AG09319 (cell line): Measurements from ENCODE around the gene SLC35A3.

Experiments used
- DNase-seq: peaks from one replicate; pipeline ENCODE4 v3.0.0-alpha.2; 2010; ENCODE audit warnings: low read depth; ENCODE audit errors: extremely low read depth
- TF ChIP-seq, protein P1 (sequence below): IDR thresholded peaks from 2 replicates; pipeline ENCODE4 v1.5.1; 2011; ENCODE audit warnings: low read depth, mild to moderate bottlenecking, inconsistent platforms, low read length, moderate library complexity

Gene SLC35A3

DNA sequence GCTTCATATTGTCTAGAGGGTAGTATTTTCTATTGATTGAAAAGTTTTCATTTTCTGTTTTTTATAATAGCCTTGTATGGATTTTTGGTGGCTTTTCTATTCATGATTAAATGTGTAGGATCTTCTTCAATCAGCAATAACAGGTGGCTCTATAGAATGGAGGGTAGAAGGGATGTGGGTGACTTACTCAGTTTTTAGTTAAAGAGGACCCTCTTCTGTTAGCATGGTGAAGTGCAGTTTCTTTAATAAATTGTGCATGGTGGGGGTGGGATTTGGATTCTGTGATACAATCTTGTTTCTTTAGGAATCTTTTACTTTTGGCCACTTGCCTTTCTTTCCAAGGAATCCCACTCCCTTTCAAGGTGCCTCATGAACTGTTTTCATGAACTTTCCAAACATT is 64.7 kb downstream of the SLC35A3 start:
- TF ChIP-seq, protein P1, sequence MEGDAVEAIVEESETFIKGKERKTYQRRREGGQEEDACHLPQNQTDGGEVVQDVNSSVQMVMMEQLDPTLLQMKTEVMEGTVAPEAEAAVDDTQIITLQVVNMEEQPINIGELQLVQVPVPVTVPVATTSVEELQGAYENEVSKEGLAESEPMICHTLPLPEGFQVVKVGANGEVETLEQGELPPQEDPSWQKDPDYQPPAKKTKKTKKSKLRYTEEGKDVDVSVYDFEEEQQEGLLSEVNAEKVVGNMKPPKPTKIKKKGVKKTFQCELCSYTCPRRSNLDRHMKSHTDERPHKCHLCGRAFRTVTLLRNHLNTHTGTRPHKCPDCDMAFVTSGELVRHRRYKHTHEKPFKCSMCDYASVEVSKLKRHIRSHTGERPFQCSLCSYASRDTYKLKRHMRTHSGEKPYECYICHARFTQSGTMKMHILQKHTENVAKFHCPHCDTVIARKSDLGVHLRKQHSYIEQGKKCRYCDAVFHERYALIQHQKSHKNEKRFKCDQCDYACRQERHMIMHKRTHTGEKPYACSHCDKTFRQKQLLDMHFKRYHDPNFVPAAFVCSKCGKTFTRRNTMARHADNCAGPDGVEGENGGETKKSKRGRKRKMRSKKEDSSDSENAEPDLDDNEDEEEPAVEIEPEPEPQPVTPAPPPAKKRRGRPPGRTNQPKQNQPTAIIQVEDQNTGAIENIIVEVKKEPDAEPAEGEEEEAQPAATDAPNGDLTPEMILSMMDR: peak; percentile 20
- DNase-seq: no peak

DNA sequence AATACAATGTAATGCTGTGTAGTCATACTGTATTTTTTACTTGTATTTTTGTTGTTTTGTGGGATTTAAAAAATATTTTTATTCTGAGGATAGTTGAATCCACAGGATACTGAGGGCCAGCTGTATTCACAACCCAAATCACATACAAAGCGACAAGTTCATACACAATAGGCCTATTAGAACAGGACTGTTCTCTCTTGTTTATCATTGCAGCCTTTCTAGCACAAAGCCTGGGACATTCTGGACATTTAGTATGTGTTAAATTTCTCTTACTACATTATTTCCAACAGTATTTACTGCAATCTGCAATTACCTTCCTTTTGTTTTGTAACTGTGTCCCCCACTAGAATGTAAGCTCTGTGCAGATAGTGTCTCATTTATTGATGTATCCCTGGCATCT is 65.4 kb downstream of the SLC35A3 start:
- DNase-seq: no peak
- TF ChIP-seq, protein P1: no peak

DNA sequence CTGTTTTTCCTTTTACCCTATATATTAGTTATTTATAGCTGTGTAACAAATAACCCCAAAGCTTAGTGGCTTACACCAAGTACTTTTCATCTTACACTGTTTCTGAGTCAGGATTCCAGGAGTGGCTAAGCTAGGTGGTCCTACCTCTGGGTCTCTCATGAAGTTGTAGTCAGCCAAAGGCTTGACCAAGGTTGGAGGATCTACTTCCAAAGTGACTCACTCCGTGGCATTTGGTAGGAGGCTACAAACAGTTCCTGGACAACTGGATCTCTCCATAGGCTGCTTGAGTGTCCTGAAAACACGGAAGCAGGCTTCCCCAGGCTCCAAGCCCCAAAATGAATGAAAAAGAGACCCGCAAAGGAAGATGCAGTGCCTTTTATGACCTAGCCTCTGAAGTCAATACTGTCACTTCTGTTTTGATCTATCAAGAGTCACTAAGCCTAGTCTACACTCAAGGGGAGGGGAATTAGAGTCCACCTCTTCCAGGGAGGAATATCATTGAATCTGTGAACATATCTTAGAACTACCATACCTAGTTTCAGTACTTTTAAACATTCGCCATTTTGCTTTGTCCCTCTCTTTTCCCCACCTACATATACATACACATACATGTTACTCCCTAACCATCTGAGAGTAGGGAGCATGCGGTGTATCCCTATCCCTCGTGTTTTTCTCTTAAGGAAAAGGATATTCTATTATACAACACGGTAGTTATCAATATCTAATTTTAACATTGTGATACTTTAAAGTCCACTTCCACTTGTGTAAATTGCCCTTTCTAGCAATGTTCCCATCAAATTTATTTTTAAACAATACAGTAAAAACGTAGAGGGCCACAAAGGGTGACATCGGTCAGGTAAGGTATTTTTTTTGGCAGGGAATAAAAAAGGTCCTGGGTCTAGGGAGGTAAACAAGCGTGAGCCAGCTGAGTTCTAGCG is 67.2 kb downstream of the SLC35A3 start:
- no peak for DNase-seq
- TF ChIP-seq, protein P1: no peak

DNA sequence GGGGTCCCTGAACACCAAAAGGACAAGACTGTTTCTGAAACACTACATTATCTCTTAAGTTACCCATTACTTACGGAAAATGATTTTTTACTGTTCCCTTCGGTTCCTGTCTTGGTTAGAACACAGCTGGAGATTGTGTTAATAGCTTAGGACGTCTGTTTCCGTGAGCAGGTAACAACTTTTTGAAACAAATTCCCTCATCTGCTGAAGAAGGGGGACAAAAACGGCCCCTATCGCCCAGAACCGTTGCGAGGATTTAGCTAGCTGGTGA is 67.8 kb downstream of the SLC35A3 start:
- no peak for DNase-seq
- TF ChIP-seq, protein P1: no peak

DNA sequence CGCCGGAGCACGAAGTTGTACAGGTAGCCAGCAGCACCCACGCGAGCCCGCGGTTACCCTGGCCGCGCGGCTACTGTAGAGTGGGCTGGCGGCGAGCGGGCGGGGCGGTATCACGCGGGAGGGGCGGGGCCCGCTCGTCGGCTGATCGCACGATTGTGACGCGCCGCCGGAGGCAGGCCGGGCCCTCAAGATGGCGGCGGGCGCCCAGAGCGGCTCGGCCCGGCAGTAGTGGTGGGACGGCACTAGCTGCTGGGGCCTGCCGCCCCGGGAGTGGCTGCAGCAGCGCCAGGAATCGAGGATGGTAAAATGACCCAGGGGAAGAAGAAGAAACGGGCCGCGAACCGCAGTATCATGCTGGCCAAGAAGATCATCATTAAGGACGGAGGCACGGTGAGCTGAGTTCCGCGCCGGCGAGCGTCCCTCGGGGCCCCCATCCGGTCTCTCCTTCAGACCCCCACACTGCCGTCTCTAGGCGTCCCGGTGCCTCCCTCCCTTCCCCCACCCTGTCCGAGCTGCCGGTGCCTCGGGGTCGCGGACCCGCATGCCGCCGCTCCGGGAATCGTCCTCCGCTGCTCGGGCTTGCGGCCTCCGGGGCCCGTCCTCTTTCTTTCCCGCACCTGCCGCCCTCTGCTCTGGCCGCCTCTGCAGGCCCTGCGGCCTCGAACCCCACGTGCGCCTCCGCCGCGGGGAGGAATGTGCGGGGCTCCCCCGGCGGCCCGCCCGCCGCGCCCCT is 68.3 kb downstream of the SLC35A3 start:
- TF ChIP-seq, protein P1: no peak
- peak; percentile 59 for DNase-seq

DNA sequence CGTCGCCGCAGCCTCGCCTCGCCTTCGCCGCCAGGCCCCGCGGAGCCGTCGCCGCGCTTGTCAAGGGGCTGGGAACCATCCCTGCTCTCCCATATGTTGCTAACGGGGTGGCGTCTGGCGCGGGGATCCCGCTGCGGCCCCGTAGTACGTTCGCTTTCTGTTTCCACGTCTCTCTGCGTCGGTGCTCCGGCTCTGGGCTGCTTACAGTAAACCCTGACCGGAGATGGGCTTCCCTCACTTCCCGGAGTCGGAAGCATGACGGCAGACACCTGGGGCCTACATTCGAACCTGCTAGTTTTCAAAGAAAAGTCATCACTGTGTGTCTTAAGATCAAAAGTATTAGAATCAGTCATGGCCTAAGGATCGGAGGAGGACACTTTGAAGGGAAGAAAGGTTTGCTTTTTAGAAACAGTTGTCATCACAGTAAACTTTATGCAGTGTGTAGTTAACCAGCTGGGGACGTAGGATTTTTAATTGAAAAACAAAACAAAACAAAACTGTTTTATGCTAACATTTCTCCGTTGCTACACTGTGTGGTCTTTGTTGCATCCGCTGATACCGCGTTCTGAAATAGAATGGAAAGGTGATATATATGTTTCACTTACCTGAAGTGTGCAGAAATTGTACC is 69.0 kb downstream of the SLC35A3 start:
- DNase-seq: no peak
- TF ChIP-seq, protein P1: no peak

DNA sequence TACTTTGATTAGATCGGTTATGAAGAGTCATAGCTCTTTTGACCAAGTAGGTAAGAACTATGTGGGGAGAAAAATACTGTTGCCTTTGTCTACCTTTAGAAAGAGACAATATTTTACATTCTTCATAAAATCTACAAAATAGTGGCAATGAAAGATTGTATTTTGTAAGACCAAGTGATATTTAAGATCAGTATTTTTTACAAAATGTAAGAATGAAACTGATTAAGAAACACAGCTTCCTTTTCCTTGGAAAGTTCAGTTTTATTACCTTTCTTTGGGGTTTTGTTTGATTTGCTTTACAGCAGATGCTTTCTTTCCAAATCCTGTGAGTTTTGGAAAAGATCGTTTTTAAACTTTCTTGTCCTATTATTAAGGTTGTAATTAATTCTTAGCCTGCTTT is 69.8 kb downstream of the SLC35A3 start:
- DNase-seq: no peak
- TF ChIP-seq, protein P1: no peak
